Prostate gland (tissue), 2 donors: ENCODE data around the gene CIAPIN1. TPM values are rescaled to one million over a fixed set of nuclear protein-coding genes. Genes with fewer than 3 reads are reported as not detected.
A peak's percentile ranks its signal among the peaks of the same experiment; 100 is the strongest.

ENCODE experiments used
- DNase-seq: peaks from one replicate; pipeline ENCODE4 v3.0.0-alpha.2; 2019; ENCODE audit warnings: low spot score
- H3K27ac ChIP-seq, 2 donors: fragments of 200-600 bp; sonication (generic); 2 replicates each; pipeline ENCODE4 v1.5.1; 2017 to 2019
- H3K27me3 ChIP-seq: fragments of 200-600 bp; sonication (generic); replicated peaks from 2 replicates; pipeline ENCODE4 v1.5.1; 2019; ENCODE audit not compliant: insufficient read depth
- H3K36me3 ChIP-seq, 2 donors: fragments of 200-600 bp; sonication (generic); 1 replicate in 1 of 2; 2 replicates in 1 of 2; pipeline versions ENCODE4 v1.5.1 to v1.8.1; 2017 to 2019
- H3K4me1 ChIP-seq: fragments of 200-600 bp; sonication (generic); replicated peaks from 2 replicates; pipeline ENCODE4 v1.5.1; 2019
- H3K4me3 ChIP-seq, 2 donors: fragments of 200-600 bp; sonication (generic); 2 replicates each; pipeline ENCODE4 v1.5.1; 2017 to 2019
- H3K9me3 ChIP-seq: fragments of 200-600 bp; sonication (generic); 2 replicates; pipeline ENCODE4 v1.5.1; 2017
- POLR2A ChIP-seq: fragments of 450-650 bp; IDR thresholded peaks from one replicate; pipeline ENCODE4 v1.6.1; 2016; ENCODE audit warnings: antibody characterized with exemption, mild to moderate bottlenecking
- POLR2AphosphoS5 ChIP-seq: sonication (generic); formaldehyde crosslinking; IDR thresholded peaks from one replicate; pipeline ENCODE4 v1.6.1; 2017; ENCODE audit warnings: antibody characterized with exemption
- WGBS: methylation state at CpG from one replicate; pipeline ENCODE4 v1.1.5; 2018; 5-methylcytosine and 5-hydroxymethylcytosine counted together
- intact Hi-C: fragments of 100-400 bp; cut with DNase I; formaldehyde crosslinking; loops from one replicate; pipeline ENCODE4 v1.14.2; 2022
- total RNA-seq, 2 donors: library from RNA; depleted of rRNA; stranded (reverse); fragments of >200 nt; gene quantifications; one replicate each; pipeline ENCODE4 v1.1.0, GENCODE V29; 2016
- TF ChIP-seq, protein P1 (sequence below), 4 experiments: fragments of 200-600 bp in 2 of 4; fragments of 450-650 bp in 2 of 4; sonication (generic) in 2 of 4; IDR thresholded peaks; 1 replicate in 3 of 4; 2 replicates in 1 of 4; pipeline ENCODE4 v1.5.1; 2016 to 2019; ENCODE audit warnings: antibody characterized with exemption in 4 of 4, mild to moderate bottlenecking in 2 of 4, moderate library complexity in 2 of 4

Gene CIAPIN1
- total RNA-seq, result 10 to 100 TPM; 20.1 to 40.3 TPM

DNA sequence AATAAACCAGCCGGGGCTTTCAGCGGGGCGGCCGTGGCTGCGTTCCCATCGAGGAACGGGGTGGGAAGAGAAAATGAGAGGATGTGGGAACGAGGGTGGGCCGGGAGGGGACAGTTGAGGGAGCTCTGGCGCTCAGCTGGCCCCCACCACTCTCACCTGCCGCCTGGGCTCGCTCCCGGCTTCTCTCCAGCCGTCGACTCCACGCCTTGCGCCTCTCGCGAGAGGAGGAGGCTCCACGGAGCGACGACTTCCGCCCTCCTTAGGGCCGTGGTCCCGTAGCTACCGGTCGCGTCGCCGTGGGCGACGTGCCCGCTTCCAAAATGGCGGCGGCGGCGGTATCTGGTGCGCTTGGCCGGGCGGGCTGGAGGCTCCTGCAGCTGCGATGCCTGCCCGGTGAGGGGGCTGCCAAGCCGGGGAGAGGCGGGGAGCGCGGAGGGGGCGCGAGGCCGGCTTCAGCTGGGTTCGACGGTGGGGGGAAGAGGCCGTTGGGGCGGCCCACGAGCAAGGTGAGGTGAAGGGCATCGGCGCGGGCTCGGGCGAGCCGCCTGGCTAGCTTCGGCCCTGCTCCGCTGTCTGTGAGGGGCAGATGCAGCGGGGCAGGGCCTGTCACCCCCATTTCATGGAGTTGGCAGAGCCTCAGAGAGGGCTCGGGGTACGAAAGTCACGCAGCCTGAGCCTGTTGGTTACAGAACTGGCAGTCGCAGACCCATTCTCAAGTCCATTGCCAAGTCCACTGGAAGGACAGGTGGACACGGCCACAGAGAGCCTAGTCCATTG, at the start of gene CIAPIN1, which contains the start of gene COQ9:
TSS of gene CIAPIN1 (minus strand) at position 200 of the 777 bp plus-strand sequence. CDS start 6,457 bp downstream, outside the sequence.
TSS of gene COQ9 (plus strand) at position 294 of the 777 bp plus-strand sequence. CDS start at position 321, 27 bp downstream.
- peak within 1 kb of the TSS; percentile 78 to 85 for H3K27ac ChIP-seq
- under 1% methylated on average over 35 of the region's 68 CpGs for WGBS
- H3K27me3 ChIP-seq, result no peaks in the 10 kb centered on the region
- H3K9me3 ChIP-seq, result no peaks in the 10 kb centered on the region
- DNase-seq, result peak; percentile 95
- peak within 1 kb of the TSS; percentile 84 to 91 for H3K4me3 ChIP-seq
- no peaks in the 10 kb centered on the region for H3K4me1 ChIP-seq
- intact Hi-C loops, result no loop called here
- H3K36me3 ChIP-seq, result no peaks in the 10 kb centered on the region
- peak; percentile 75 for TF ChIP-seq POLR2A
- peak; percentile 95 for TF ChIP-seq POLR2AphosphoS5
- TF ChIP-seq, protein P1, sequence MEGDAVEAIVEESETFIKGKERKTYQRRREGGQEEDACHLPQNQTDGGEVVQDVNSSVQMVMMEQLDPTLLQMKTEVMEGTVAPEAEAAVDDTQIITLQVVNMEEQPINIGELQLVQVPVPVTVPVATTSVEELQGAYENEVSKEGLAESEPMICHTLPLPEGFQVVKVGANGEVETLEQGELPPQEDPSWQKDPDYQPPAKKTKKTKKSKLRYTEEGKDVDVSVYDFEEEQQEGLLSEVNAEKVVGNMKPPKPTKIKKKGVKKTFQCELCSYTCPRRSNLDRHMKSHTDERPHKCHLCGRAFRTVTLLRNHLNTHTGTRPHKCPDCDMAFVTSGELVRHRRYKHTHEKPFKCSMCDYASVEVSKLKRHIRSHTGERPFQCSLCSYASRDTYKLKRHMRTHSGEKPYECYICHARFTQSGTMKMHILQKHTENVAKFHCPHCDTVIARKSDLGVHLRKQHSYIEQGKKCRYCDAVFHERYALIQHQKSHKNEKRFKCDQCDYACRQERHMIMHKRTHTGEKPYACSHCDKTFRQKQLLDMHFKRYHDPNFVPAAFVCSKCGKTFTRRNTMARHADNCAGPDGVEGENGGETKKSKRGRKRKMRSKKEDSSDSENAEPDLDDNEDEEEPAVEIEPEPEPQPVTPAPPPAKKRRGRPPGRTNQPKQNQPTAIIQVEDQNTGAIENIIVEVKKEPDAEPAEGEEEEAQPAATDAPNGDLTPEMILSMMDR (IDR thresholded peaks at IDR 0.05), result peak in 2 of 4 experiments; percentile 27 to 33

DNA sequence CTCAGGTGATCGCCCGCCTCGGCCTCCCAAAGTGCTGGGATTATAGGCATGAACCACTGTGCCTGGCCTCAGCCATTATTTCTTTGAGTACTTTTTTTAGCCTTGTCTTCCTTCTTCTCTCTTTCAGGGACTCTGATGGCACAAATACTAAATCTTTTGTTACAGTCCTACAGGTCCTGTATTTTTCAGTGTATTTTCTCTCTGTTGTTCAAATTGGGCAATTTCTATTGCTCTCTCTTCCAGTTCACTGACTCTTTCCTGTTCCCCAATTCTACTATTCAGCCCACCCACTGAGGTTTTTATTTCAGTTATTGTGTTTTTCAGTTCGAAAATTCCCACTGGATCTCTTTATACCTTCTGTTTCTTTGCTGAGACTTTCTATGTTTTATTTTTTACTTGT, 46.6 kb upstream of the CIAPIN1 start:
- no peak for DNase-seq
- Histone ChIP-seq H3K9me3 (no peaks in the 10 kb centered on the region), H3K36me3 (no peaks in the 10 kb centered on the region), H3K27me3 (no peaks in the 10 kb centered on the region), H3K4me1 (no peaks in the 10 kb centered on the region), H3K4me3 (no peak overlapping the region), H3K27ac (no peak overlapping the region)
- 85% methylated on average over 4 of the region's 4 CpGs for WGBS
- intact Hi-C loops, result no loop called here
- TF ChIP-seq POLR2A (no peak), POLR2AphosphoS5 (no peak)
- TF ChIP-seq, protein P1 (IDR thresholded peaks at IDR 0.05), result no peak

DNA sequence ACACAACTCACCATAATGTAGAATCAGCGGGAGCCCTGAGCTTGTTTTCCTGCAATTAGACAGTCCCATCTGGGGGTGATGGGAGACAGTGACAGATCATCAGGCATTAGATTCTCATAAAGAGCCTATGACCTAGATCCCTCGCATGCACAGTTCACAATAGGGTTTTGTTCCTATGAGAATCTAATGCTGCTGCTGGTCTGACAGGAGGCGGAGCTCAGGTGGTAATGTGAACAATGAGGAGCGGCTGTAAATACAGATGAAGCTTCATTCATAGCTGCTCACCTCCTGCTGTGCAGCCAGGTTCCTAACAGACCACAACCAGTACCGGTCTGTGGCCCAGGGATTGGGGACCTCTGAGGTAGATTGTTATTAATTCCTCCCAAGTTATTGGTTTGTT, 42.0 kb upstream of the CIAPIN1 start:
- intact Hi-C loops, result no loop called here
- Histone ChIP-seq H3K36me3 (no peaks in the 10 kb centered on the region), H3K27me3 (no peaks in the 10 kb centered on the region), H3K4me1 (peaks cover 3% of the 10 kb centered on the region), H3K9me3 (no peaks in the 10 kb centered on the region), H3K27ac (no peak overlapping the region), H3K4me3 (no peak overlapping the region)
- no peak for TF ChIP-seq POLR2AphosphoS5
- no peak for TF ChIP-seq POLR2A
- TF ChIP-seq, protein P1 (IDR thresholded peaks at IDR 0.05), result no peak
- 95% methylated on average over 5 of the region's 5 CpGs for WGBS
- DNase-seq, result no peak

DNA sequence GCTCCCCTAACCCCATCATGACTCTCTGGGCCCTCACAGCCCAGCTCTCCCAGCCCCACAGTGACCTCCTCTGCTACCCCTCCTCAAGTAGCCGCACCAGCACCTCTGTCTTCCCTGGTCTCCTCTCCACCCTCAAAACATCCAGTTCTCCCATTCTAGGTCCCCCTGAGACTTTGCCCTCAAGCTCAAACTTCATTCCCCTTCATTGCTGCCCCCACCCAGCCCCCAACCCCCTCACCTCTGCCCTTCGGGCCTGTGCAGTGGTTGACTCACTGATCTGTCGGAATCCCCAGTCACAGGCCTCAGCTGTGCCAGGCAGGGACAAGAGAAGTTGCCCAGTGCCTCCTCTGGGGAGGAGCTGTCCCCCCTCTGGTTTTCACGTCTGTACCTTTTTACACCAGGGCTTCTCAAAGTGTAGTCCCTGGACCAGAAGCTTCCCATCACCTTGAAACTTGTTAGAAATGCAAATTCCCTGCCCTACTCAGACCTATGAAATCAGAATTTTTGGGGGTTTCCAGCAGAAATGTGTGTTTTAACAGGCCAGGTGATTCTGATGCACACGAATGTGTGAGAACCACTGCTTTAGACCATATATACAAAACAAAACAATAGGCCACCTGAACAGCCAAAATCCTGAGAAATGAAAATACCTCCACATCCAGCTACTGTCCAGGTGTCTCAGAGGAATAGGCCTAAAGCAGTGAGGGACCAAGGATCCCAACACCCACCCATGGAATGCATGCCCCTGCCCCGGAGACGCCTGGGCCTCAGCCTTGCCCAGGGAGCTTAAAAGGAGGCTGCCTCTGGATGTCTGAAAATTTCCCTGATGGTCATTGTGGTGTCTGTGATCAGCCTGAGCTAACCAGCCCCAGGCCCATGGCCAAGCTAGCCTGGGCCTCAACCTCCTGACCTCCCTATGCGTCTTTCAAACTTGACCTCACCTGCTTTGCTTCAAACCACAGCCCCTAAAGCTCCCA, 40.0 kb upstream of the CIAPIN1 start:
- intact Hi-C loops, result no loop called here
- H3K27ac ChIP-seq, result peak overlapping the region; percentile 63 to 68
- H3K9me3 ChIP-seq, result no peaks in the 10 kb centered on the region
- WGBS, result 75% methylated on average over 8 of the region's 8 CpGs
- TF ChIP-seq POLR2A, result no peak
- TF ChIP-seq POLR2AphosphoS5, result no peak
- TF ChIP-seq, protein P1 (IDR thresholded peaks at IDR 0.05), result no peak
- DNase-seq, result no peak
- H3K27me3 ChIP-seq, result no peaks in the 10 kb centered on the region
- no peaks in the 10 kb centered on the region for H3K36me3 ChIP-seq
- H3K4me1 ChIP-seq, result peaks cover 5% of the 10 kb centered on the region
- H3K4me3 ChIP-seq, result peak overlapping the region; percentile 67 to 68
